Nephron progenitor cell (in vitro differentiated cells): Measurements from ENCODE around the gene PPP1R9A.

Experiments
- DNase-seq: peaks from one replicate; pipeline ENCODE4 v3.0.0; 2021
- H3K27ac Mint-ChIP-seq: 2 replicates; pipeline ENCODE4 v1.8.0; 2021; ENCODE audit warnings: mild to moderate bottlenecking, moderate library complexity, mixed read lengths
- H3K27me3 Mint-ChIP-seq: 2 replicates; pipeline ENCODE4 v1.8.0; 2021; ENCODE audit warnings: mild to moderate bottlenecking, low read depth, mixed read lengths; ENCODE audit not compliant: poor library complexity
- H3K36me3 Mint-ChIP-seq: 2 replicates; pipeline ENCODE4 v1.8.0; 2021; ENCODE audit warnings: low read depth, mixed read lengths
- H3K4me1 Mint-ChIP-seq: 2 replicates; pipeline ENCODE4 v1.8.0; 2021; ENCODE audit warnings: mixed read lengths
- H3K4me3 Mint-ChIP-seq: 2 replicates; pipeline ENCODE4 v1.8.0; 2021; ENCODE audit warnings: mild to moderate bottlenecking, moderate library complexity, mixed read lengths
- H3K9me3 Mint-ChIP-seq: 2 replicates; pipeline ENCODE4 v1.8.0; 2021; ENCODE audit warnings: mild to moderate bottlenecking, moderate library complexity, mixed read lengths
- TF ChIP-seq, protein P1 (sequence below): fragments of 200-600 bp; sonication (generic); IDR thresholded peaks from 2 replicates; pipeline ENCODE4 v1.5.0; 2021; ENCODE audit warnings: antibody characterized with exemption

The PPP1R9A gene

DNA sequence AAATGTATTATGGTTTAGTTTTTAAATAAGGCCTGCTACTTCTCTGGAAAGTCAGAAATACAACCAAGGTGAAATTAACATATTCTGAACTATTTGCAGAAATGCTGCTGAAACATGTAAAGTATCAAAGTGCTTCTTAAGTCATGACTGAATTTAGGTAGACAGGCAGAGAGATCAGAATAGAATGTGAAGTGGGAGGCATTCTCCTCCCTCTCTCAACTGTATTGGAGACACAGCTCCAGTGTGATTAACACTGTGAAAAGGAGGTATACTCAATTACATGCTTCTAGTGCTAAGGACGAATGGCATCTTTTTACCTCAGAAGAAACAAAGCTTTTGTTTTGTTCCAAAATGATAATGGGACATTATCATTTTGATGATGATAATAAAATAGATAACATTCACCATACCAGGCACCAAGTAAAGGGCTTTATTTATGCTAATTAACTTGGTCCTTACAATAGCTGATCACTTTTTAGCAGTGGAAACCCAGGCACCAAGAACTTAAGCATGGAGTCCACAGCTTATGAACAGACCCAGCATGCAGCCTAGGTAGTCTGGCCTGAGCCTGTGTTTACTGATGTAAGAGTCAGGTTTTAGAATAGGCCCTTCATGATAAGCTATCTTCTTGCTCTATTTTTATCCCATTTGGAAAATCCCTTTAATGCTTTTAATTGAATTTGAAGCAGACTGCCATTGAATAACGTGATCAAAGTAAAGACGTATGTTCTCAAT lies 26.0 kb downstream of the PPP1R9A start:
- H3K27me3 Mint-ChIP-seq: no peaks in the 10 kb centered on the region
- no peaks in the 10 kb centered on the region for H3K9me3 Mint-ChIP-seq
- DNase-seq: no peak
- H3K27ac Mint-ChIP-seq: no peak overlapping the region
- peaks cover 13% of the 10 kb centered on the region for H3K4me1 Mint-ChIP-seq
- TF ChIP-seq, protein P1, sequence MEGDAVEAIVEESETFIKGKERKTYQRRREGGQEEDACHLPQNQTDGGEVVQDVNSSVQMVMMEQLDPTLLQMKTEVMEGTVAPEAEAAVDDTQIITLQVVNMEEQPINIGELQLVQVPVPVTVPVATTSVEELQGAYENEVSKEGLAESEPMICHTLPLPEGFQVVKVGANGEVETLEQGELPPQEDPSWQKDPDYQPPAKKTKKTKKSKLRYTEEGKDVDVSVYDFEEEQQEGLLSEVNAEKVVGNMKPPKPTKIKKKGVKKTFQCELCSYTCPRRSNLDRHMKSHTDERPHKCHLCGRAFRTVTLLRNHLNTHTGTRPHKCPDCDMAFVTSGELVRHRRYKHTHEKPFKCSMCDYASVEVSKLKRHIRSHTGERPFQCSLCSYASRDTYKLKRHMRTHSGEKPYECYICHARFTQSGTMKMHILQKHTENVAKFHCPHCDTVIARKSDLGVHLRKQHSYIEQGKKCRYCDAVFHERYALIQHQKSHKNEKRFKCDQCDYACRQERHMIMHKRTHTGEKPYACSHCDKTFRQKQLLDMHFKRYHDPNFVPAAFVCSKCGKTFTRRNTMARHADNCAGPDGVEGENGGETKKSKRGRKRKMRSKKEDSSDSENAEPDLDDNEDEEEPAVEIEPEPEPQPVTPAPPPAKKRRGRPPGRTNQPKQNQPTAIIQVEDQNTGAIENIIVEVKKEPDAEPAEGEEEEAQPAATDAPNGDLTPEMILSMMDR: no peak
- H3K4me3 Mint-ChIP-seq: no peak overlapping the region
- peaks cover 7% of the 10 kb centered on the region for H3K36me3 Mint-ChIP-seq

DNA sequence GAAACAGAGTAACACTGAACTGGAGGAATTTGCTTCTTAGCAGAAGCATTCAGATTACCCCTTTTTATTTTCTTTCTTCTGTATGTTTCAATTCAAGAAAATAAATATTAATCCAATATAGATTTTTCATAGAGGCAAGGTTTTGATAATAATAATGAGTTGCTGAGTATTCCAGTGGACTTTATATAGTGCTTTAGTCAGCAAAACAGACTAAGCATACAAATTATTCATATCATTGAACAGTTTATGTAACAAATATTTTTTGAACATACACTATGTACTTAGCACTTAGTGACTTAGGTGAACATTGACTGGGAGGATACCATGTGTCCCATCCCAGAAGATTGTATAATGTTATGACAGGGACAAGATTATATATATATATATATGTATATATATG lies 32.0 kb downstream of the PPP1R9A start:
- H3K4me1 Mint-ChIP-seq: peaks cover 22% of the 10 kb centered on the region
- no peak for DNase-seq
- H3K36me3 Mint-ChIP-seq: no peaks in the 10 kb centered on the region
- TF ChIP-seq, protein P1: no peak
- H3K27ac Mint-ChIP-seq: no peak overlapping the region
- no peaks in the 10 kb centered on the region for H3K9me3 Mint-ChIP-seq
- H3K4me3 Mint-ChIP-seq: no peak overlapping the region
- H3K27me3 Mint-ChIP-seq: no peaks in the 10 kb centered on the region

DNA sequence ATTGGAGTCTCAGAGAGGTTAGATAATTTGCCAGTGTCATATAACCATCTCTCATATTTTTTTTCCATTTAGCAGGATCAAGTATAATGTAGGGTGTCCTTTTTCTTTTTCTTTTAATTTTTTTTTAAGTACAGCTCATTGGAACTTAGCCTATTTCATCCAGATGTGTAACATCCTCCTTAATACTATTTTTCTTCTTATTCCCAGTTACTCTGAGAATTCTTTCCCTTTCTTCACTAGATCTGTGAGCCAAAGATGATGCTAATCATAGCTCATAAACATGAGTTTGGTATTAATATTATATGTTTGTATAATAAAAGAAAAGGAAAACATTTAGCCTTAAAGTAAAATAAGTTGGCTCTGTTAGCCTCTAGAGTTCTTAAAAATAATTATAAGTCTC lies 32.8 kb downstream of the PPP1R9A start:
- DNase-seq: no peak
- no peaks in the 10 kb centered on the region for H3K9me3 Mint-ChIP-seq
- TF ChIP-seq, protein P1: no peak
- no peak overlapping the region for H3K4me3 Mint-ChIP-seq
- H3K27ac Mint-ChIP-seq: no peak overlapping the region
- H3K36me3 Mint-ChIP-seq: no peaks in the 10 kb centered on the region
- H3K4me1 Mint-ChIP-seq: peaks cover 22% of the 10 kb centered on the region
- H3K27me3 Mint-ChIP-seq: no peaks in the 10 kb centered on the region

DNA sequence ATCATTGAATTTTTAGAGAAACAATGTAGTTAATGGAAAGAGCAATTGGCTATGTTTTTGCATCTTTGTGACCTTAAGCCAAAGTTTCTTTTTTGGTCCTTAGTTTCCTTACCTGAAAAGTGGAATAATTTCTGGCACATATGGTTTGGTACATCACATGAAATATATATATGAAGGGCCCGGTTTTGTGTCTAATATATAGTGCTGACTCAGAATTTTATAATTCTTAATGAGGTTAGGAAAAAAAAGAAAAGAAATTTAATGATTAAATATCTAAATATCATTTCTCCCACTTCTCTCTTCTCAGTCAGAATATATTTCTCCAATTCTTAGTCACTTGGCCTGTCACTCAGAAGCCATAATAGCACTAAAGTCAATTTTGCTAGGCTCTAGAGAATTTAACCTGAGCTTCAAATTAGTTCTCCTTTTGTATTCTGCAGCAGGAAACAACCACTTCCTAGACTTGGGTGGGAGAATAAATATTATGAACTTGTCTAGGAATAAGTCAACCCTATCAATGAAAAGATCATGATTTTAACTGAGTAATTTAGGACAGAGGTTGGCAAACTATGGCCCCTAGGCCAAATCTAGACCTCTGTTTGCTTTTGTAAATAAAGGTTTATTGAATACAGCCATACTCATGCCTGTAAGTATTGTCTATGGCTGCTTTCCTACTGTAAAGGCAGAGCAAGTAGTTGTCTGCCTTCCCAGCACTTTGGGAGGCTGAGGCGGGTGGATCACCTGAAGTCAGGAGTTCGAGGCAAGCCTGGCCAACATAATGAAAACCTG lies 34.6 kb downstream of the PPP1R9A start:
- H3K27ac Mint-ChIP-seq: no peak overlapping the region
- H3K4me3 Mint-ChIP-seq: no peak overlapping the region
- H3K9me3 Mint-ChIP-seq: no peaks in the 10 kb centered on the region
- DNase-seq: no peak
- peaks cover 14% of the 10 kb centered on the region for H3K4me1 Mint-ChIP-seq
- no peaks in the 10 kb centered on the region for H3K36me3 Mint-ChIP-seq
- no peaks in the 10 kb centered on the region for H3K27me3 Mint-ChIP-seq
- TF ChIP-seq, protein P1: no peak

DNA sequence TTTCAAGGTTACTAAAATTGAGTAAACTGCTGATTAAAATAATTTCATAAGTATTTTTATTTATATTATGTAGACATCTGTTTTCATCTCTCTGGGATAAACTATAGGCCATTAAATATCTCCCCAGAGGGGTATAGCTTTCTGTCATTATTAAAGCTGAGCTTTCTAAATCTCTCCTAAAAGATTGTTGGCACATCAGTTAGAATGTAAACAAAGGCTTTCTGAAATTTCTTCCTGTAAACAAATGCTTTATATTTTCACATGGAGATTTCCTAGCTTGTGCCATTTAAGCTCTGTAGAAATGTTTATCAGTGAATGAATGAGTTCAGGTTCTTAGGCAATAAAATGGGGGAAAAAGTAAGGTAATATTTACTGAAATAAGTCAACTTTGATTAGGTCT lies 35.7 kb downstream of the PPP1R9A start:
- no peak overlapping the region for H3K4me3 Mint-ChIP-seq
- no peaks in the 10 kb centered on the region for H3K36me3 Mint-ChIP-seq
- H3K9me3 Mint-ChIP-seq: no peaks in the 10 kb centered on the region
- no peak for DNase-seq
- H3K27me3 Mint-ChIP-seq: no peaks in the 10 kb centered on the region
- peaks cover 14% of the 10 kb centered on the region for H3K4me1 Mint-ChIP-seq
- TF ChIP-seq, protein P1: no peak
- H3K27ac Mint-ChIP-seq: peak overlapping the region; percentile 17
